WERI-Rb-1 (cell line): ENCODE measurements around the gene GSTA4.
A peak's percentile ranks its signal among the peaks of the same experiment; 100 is the strongest.

Source experiments
- DNase-seq: peaks from one replicate; pipeline ENCODE4 v3.0.0-alpha.2; 2020
- H3K27ac ChIP-seq: fragments of 250-450 bp; sonication (Bioruptor Pico); 2 replicates; pipeline ENCODE4 v1.5.1; 2020; ENCODE audit warnings: mild to moderate bottlenecking, moderate library complexity
- H3K27me3 ChIP-seq: fragments of 250-450 bp; sonication (Bioruptor Pico); 2 replicates; pipeline ENCODE4 v1.5.1; 2021; ENCODE audit warnings: mild to moderate bottlenecking, low read depth, moderate library complexity; ENCODE audit not compliant: insufficient read depth, severe bottlenecking
- H3K36me3 ChIP-seq: fragments of 250-450 bp; sonication (Bioruptor Pico); 2 replicates; pipeline ENCODE4 v1.5.1; 2020; ENCODE audit warnings: mild to moderate bottlenecking, moderate library complexity
- H3K4me3 ChIP-seq: 2 replicates; pipeline ENCODE4 v1.5.1; 2011; ENCODE audit warnings: low read depth, mild to moderate bottlenecking, control low read depth, low read length
- H3K9me3 ChIP-seq: fragments of 250-450 bp; sonication (Bioruptor Pico); 2 replicates; pipeline ENCODE4 v1.5.1; 2021; ENCODE audit warnings: mild to moderate bottlenecking, moderate library complexity; ENCODE audit not compliant: severe bottlenecking
- CTCF ChIP-seq: IDR thresholded peaks from 2 replicates; pipeline ENCODE4 v1.5.1; 2011; ENCODE audit warnings: low read depth, mild to moderate bottlenecking, control low read depth, inconsistent platforms, low read length

Gene GSTA4

GRCh38 chr6:53031281-53031680 lies 36.2 kb upstream of the GSTA4 start:
- no peak overlapping the region for H3K4me3 ChIP-seq
- peaks cover 50% of the 10 kb centered on the region for H3K36me3 ChIP-seq

GRCh38 chr6:53029761-53030160 lies 34.7 kb upstream of the GSTA4 start:
- Histone ChIP-seq H3K4me3 (no peak overlapping the region; the same call in 1 of the 2 replicates), H3K27me3 (no peaks in the 10 kb centered on the region), H3K9me3 (no peaks in the 10 kb centered on the region), H3K27ac (peak overlapping the region; percentile 78), H3K36me3 (peaks cover 42% of the 10 kb centered on the region)
- DNase-seq, result peak; percentile 94
- no peak for TF ChIP-seq CTCF

More at GRCh38 chr6:53031281-53031680, 36.2 kb upstream of the GSTA4 start:
- no peak for DNase-seq
- no peak overlapping the region; the same call in 1 of the 2 replicates for H3K27ac ChIP-seq
- TF ChIP-seq CTCF, result no peak
- no peaks in the 10 kb centered on the region for H3K9me3 ChIP-seq
- no peaks in the 10 kb centered on the region for H3K27me3 ChIP-seq

DNA sequence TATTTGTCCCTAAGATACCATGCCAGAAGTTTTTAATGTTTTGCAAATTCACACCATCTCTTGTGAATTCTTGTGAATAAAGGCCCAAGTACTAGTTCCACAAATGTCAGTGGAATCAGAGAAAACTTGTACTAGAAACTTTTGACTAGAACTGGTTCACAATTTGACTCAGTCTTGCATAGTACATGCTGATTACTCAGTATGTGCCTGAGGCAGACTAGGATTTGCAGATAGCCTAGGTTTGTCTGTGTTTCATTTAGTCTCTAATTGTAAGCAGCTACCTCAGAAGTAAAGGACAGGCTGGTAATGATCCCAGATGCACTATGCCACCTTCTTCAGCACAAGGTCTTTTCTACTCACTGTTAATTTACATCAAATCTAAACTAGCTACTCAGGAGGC lies 34.2 kb upstream of the GSTA4 start:
- no peak for TF ChIP-seq CTCF
- peak; percentile 55 for DNase-seq
- Histone ChIP-seq H3K36me3 (peaks cover 39% of the 10 kb centered on the region), H3K27ac (peak overlapping the region; percentile 78), H3K4me3 (no peak overlapping the region), H3K9me3 (no peaks in the 10 kb centered on the region), H3K27me3 (no peaks in the 10 kb centered on the region)

DNA sequence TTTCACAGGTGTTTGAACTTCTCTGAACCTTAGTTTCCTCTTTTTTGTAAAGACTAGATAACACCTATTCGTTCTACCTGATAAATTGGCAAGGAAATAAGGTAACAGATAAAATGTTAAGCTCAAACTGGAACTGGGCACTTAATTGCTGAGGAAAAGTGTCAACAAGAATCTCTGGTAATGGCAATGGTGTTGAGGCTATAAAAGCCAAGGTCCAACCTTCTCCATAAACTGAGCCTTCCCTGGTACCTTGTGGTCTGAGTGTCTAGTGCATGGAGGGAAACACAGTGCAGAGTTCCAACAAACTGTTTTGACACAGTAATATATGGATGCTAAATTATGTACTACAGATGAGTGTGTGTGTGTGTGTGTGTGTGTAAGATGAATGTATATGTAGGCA lies 33.4 kb upstream of the GSTA4 start:
- Histone ChIP-seq H3K27ac (peak overlapping the region; percentile 78), H3K36me3 (peaks cover 37% of the 10 kb centered on the region), H3K27me3 (no peaks in the 10 kb centered on the region), H3K9me3 (no peaks in the 10 kb centered on the region), H3K4me3 (no peak overlapping the region)
- no peak for DNase-seq
- no peak for TF ChIP-seq CTCF

GRCh38 chr6:53027131-53027718 lies 32.1 kb upstream of the GSTA4 start:
- Histone ChIP-seq H3K36me3 (peaks cover 31% of the 10 kb centered on the region), H3K9me3 (no peaks in the 10 kb centered on the region), H3K27ac (peak overlapping the region; percentile 1), H3K27me3 (no peaks in the 10 kb centered on the region), H3K4me3 (no peak overlapping the region)
- TF ChIP-seq CTCF, result no peak
- no peak for DNase-seq

GRCh38 chr6:53026526-53026925 lies 31.4 kb upstream of the GSTA4 start:
- no peak for DNase-seq
- no peak for TF ChIP-seq CTCF
- no peaks in the 10 kb centered on the region for H3K27me3 ChIP-seq
- H3K4me3 ChIP-seq, result no peak overlapping the region
- H3K9me3 ChIP-seq, result no peaks in the 10 kb centered on the region
- H3K27ac ChIP-seq, result peak overlapping the region; percentile 1; the same call in 1 of the 2 replicates
- peaks cover 28% of the 10 kb centered on the region for H3K36me3 ChIP-seq
